Activated CD4-positive, CD25-positive, alpha-beta regulatory T cell treated with anti-CD3 and anti-CD28 coated beads, Interleukin-2, amount 50 U/mL, for 16 hours (primary cell): ENCODE results near the gene THEM5.
"Not testable (repeated sequence)": the region's sequence is repeated elsewhere in the genome, so short reads cannot be mapped to it uniquely, and the experiment has no call there.

Experiments
- DNase-seq: peaks from one replicate; pipeline ENCODE4 v3.0.0-alpha.2; 2020; ENCODE audit warnings: low read depth, low spot score

Gene THEM5

DNA sequence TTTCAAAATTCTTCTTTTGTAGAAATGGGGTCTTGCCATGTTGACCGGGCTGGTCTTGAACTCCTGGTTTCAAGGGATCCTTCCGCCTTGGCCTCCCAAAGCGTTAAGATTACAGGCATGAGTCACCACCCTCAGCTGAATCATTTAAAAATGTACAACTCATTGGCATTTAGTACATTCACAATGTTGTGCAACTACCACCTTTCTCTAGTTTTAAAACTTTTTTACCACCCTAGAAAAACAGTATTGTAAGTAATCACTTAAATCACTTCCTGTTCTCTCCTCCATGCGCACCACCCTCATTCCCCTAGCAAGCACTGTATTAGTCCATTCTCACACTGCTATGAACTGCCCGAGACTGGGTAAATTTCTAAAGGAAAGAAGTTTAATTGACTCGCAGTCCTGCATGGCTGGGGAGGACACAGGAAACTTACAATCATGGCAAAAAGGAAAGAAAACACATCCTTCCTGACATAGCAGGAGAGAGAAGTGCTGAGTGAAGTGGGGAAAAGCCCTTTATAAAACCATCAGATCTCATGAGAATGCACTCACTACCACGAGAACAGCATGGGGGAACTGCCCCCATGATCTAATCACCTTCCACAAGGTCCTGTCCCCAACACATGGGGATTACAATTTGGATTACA, 14.4 kb upstream of the THEM5 start:
- no peak for DNase-seq

DNA sequence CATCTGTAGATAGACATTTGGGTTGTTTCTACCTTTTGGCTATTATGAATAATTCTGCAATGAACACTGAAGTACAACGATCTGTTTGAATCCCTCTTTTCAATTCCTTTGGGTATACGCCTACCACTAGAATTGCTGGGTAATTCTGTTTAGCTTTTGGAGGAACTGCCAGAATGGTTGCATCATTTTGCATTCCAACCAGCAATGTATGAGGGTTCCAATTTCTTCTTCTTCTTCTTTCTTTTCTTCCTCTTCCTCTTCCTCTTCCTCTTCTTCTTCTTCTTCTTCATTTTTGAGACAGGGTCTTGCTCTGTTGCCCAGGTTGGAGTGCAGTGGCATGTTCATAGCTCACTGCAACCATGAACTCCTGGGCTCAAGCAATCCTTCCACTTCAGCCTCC, 13.8 kb upstream of the THEM5 start:
- no peak for DNase-seq

DNA sequence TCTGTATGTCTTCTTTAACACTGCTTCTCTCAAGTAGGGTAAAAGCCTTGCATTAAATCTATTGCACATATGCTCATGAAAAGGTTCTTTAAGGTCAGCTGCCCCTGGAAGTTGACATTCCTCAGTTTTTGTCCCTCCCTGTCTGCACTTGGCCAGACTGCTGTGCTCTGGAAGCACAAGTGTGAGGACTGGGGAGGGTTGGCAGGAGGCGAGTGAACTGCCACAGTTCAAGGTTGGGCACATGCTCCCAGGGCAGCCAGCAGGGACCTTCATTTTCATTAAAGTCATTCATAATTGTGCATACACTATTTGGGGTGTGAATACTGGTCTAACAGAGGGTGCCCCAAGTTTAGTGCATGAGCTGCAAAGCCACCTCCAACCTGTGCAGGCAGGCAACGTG, 10.9 kb upstream of the THEM5 start:
- DNase-seq, result no peak

DNA sequence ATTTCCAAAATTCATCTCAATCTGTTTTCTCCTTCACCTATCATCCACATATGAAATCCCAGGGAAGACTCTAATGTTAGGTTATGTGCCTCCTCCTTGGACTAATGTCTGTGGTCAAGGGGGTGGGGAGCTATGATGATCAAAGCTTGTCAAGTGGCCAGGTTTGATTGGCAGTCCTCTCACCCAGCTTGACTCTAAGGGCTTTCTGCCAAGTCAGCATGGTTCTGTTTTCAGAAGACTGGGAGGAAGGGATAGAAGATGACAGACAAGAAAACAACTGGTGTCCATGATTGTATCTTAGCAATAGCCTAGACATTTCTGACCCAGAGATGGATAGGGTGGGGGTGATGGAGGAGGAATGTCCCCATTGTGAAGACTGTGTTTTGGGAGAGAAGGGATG, 9.1 kb upstream of the THEM5 start:
- DNase-seq, result no peak

DNA sequence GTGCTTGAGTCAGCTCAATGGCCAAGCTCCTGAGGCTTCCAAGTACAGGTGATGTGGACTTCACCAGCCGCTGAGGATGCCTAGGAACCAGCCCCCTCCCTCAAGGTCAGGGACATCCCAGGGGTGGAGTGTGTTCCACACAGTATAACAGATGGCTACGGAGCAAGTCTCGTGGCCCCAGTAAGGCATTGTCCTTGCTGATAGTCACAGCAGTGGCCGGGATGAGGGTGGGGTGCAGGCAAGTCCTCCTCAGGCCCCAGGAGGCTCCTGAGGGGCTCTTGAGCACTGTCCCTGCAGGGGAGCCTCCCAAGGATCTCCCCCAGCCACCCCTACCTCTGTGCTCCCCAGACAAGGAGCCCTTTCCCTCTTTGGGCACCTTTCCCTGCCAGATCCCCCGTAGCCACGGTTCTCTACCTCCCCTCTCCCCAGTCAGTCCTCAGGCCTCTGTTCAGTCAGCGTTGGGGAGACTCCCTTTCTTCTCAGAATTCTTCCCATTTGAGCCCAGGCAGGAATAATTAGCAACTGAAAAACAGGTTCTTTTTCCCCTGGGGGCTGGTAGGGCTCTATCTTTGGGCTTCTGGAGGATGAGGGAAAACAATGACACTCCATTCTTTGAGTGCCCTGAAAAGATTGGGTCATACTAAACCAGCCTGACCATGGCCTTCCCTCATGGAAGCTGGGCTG, 7.1 kb upstream of the THEM5 start:
- no peak for DNase-seq

DNA sequence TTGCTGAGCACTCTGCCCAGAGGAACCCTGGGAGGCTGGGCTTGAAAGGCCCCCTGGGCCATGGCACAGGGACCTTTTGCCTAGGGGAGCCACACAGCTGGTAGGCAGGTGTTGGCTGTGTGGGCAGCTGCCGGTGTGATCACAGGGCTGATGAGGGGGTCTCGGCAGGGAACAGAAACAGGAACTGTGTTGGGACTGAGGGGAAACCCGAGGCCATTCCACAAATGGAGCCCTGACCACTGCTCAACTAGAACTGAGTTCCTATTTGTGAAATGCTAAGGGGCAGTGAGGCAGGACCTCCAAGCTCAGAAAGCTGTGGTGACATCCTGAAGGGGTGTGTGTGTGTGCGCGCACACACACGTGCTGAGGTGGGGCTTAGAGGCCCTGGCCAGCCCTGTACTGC, 6.4 kb upstream of the THEM5 start:
- DNase-seq, result no peak

DNA sequence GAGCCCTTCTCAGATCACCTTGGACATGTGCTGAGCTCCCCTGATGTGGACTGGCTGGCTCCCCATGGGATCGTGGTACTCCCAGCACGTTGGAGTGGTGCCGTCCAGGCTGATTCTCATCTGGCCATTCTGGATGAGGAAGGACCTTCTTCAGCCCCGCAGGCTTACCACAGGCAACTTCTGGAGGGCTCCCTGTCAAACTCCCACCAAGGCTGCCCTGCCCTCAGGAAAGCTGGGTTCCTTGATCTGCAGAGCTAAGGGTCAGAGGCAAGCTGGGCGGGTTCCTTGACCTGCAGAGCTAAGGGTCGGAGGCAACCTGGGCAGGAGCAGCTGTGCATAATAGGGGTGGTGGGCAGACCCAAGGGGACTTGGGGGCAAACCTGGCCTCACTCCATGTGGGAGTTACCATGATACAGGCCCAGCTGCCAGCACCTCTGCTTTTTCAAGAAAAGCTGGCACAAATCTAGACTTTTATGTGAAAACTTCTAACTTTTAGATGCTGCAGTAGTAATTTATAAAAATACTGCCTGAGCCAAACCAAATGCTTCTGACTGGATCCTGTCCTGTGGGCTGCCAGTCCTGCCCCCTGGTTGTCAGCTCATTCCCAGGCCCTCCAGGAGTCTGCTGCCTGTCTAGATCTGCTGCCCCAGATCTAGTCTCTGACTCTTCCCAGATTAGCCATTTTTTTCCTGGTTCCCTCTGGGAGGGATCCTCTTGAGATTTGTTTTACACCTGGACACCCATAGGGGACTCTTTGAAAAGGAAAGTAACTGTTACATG, 5.6 kb upstream of the THEM5 start:
- DNase-seq, result no peak

DNA sequence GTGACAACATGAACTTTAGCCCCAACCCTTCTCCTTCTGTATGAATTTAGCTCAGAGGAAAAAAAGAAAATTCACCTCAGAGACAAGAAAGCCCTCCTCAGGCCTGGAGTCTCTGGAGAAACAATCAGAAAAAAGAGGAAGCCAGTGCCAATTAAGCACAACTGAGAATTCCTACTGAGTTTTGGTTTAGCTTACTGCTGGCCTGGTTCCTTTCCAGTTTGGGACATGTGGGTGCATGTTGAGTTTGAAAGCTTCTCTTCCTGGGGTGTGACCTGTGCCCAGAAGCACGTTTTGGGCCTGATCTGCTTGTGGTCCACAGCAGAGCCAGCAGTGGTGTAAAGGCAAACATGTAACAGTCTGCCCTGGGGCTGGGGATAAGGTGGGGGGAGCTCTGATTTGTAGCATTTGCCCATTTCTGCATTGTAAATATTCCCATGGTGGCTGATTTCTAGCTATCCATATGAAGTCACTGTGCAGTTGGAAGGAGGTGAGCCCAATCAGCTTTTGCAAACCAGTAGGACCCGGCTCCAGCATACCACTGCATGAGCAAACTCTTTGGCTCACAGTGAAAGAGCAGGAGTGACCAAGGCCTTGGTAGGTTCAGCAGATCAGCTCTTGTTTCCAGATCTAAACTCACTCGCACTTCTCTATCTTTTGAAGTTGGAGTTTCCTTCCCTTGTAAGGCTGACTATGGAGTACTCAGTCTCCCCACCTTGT, 4.7 kb upstream of the THEM5 start:
- DNase-seq, result no peak

DNA sequence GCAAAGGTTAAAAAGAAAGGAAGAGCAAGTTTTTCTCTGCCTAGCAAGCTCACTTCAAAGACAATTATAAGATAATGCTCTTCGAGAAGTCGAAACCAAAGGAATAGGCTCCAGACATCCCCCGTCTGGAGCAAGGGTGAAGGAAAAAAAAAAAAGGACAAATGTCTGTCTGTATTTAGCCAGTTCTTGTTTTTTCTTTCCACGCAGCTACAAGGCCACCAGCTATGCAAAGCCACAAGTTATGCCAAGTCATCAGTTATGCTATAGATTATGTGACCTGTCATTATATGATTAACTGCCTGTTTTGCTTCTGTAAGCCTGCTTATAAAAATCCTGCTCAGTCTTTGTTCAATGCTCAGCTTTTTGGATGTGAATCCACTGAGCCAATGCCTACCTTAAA, 2.4 kb upstream of the THEM5 start:
- no peak for DNase-seq

DNA sequence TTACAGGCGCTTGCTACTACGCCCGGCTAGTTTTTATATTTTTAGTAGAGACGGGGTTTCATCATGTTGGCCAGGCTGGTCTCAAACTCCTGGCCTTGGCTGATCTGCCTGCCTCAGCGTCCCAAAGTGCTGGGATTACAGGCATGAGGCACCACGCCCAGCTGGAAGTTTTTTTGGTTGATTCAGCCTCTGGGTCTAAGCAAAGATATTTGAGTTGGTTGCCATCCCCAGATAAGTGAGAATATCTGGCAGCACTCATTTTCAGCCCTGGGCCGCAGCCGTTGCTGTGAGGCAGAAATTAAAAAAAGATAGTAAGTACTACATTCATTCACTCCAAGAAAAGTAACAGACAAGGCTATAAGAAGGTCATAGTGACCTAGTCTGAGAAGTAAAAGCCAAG, 2.0 kb upstream of the THEM5 start:
- not testable (repeated sequence) for DNase-seq

DNA sequence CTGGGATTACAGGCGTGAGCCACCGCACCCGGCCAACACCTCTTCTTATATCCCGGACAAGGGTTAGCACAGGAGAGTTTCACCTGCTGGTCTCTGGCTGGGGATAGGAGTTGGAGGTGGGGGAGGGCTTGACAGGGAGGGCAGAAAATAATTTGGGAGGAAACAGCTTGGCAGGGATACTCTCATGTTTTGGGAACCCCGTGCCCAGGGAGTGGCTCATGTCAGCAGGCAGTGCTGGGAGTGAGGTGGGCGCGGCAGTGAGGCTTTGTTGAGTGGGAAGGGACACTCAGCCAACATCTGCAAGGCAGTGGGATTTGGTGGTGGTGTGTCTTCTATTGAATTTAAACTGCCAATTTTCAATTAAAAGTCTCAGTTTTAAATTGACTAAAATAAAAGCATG, 1.1 kb upstream of the THEM5 start:
- DNase-seq, result no peak

DNA sequence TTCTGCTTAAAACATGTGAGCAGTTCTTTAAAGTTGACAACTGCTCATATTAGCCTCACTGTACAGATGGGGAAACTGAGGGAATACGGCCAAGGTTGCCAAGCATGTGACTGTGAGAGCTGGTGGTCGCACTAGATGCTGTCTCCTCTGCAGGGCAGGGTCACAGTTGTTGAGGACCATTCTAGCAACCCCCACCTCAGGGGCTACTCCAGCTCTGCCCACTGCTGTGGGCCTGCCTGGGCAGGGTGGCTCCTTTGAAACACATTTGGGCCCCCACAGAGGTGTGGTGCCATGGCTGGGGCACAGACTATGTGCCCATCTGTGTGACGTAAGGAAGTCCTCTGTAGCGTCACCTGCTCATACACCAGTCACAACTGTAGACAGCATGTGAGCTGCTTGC, 779 bp downstream of the THEM5 start:
- DNase-seq, result no peak

DNA sequence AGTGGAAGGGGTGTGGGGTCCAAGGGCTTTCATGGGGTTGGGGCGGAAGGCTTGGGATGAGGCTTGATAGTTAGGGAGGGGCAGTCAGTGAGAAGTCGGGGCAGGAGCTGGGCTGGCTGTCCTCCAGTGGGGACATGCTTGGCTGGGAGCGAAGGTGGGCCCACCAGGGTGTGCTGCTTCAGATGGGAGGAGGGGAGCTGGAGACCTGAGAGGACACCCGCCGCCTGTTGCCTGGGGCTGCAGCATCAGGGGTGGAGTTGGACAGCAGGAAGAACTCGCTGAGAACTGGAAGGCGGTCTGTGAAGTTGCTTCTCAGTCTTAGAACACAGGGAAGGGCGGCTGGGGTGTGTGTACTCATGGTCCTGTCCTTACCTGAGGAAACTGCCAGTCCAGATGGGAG, 1.6 kb downstream of the THEM5 start:
- DNase-seq, result no peak

DNA sequence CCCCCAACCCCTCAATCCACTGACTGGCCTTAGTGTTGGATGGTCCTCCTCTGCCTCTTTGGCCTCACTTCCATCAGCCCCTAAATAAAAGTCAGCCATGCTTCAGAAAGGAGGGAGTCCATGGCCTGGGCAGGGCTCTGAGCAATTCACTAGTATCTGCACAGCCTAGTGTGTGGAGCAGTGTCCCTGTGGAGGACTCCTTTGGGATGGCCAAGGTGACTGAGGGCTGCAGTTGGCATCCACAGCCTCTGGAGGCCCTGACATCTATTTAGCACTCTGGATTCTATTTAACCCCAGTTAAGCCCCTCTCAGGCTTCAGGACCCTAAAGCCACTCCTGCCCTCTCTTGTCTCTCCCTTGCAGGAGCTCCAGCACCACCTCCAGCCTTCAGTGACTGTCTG, 3.6 kb downstream of the THEM5 start:
- no peak for DNase-seq

DNA sequence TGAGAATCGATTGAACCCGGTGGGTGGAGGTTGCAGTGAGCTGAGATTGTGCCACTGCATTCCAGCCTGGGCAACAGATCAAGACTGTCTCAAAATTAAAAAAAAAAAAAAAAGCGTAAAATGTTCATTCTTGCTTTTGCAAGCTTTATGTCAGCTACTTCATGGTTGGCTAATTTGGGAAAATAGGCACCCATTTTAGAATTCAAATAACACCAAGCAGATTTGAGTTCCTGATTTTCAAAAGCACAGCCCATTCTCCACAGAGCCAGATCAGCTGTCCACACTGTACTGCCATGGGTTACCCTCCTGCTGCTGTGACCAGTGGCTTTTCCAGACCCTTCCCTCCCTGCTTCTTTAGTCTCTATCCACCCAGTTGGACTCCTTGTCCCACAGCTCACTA, 4.4 kb downstream of the THEM5 start:
- no peak for DNase-seq

DNA sequence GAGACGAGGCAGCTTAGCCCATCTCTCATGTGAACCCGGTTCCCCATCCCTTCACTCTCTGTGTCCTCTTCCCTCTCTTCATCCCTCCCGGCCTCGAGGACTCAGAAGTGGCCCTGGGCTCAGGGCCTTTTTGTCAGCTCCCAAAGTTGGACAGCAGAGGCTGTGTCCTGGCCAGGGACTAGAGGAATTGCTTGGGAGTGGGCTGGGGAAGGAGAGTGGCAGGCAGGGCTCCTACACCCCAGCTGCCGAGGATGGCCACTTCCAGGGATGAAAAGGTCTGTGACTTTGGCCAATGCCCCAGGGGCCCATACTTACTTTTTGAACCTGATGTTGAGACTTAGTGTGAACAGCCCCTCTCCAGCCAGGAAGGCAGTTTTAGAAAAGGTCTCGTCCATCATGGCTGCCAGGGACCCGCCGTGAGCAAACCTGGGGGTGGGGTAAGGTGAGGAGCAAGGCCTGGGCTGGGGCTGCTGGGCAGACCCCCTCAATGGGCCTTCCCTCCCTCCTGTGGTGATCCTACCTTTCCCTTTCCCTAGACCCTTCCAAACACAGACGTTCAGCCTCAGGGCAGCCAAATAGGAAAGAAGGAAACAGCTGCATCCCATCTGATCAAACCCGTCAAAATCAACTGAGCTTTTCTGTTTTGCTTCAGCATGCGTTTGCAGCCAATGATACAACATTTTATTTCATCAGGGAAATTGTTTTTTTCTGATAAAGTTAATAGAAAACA, 5.5 kb downstream of the THEM5 start:
- no peak for DNase-seq

DNA sequence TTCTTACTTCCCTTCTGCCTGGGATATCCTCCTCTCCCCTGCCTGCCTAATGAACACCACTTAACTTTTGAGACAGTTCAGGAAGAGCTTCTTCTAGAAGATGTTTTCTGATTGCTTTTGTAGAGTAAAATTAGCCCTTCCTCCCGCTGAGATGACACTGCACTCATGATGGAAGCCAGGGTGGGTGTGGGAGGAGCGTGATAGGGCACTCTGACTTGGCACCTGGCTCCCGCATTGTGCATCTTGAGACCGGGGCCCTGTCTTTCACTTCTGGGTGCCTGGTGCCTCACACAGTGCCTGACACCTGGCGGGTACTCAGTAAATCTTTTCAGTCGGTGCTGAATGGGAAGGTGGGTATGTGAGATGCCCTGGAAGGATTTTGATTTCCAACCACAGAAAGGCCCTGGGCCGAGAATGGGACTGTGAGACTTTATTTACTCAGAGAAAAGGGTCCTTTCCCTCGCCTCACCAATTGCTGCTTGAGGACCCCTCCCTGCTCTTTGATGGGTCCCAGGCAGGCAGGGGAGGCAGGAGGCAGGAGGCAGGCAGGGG, 6.8 kb downstream of the THEM5 start:
- DNase-seq, result no peak

DNA sequence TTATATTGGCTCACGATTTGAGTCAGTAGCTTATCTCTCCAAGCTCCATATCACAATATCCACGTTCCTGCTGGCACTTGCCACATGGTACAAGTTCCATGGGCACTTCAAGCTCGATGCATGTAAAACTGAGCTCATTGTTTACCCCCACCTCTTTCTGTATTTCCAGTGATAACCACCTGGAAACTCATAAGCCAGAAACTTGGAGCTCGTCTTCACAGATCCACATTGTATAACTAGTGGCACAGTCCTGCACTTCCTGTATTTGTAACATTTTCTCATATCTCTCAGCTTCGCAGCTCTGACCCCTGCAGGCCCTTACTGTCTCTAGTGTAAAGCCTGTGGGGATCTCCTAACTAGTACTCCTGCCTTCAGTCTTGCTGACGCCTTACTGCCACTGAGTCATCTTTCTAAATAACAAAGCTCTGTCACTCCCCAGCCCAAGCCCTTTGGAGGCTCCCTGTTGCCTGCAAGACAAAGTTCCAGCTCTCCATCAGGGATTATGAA, 7.4 kb downstream of the THEM5 start:
- DNase-seq, result no peak

DNA sequence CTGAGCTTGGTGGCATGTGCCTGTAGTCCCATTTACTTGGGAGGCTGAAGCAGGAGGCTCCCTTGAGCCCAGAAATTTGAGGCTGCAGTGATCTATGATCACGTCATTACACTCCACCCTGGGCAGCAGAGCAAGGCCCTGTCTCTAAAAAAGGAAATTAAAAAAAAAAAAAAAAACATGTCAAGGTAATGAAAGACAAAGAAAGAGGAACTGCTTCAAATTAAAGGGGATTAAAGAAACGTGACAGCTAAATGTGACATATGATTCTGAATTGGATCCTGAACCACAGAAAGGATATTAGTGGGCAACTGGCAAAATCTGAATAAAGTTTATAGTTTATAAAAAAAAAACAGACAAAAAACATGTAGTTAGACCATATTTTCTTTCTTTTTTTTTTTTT, 10.1 kb downstream of the THEM5 start:
- DNase-seq, result no peak

DNA sequence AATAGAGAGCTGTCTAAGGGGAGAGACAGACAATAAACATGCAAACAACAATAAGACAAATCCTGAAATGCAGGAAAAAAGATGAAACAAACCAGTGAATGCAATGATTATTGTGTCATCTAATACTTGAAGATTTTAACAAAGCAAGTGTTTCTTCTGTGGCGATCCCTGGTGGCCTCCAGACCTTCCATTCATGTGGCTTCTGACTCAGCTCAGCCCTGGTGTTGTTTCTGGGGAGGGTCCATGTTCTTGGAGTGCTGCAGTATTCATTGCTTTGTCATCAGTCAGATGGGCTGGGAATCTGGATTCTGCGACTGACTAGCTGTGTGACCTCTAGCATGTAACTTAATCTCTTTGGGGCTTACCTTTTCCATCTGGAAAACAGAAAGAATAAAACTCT, 12.4 kb downstream of the THEM5 start:
- DNase-seq, result no peak

DNA sequence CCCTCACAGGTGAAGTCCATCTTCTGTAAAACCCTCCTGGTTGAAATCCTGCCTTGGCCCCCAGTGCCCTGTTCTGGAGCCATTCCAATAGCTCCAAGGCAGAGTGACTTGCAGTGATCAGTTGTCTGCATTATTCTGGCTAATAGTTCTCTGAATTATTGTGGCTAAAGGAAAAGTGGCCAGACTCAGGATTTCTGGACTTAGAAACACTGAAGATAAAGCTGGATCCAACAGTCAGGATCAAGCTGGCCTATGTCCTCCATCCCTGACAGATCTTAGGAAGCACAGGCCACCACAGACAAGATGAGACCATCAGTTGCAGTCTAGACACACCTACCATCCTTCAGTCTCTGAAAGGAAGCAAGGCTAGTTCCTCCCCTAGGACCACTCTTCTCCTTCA, 13.1 kb downstream of the THEM5 start:
- no peak for DNase-seq
